T-helper 1 cell treated with Interleukin-12 subunit alpha and Interleukin-12 subunit beta and Interleukin-4 antibody, amounts not matched to agents 30 μg/mL and 1 μg/mL, for 36 hours (primary cell): Measurements from ENCODE around the gene ZBTB17.
"Not testable (repeated sequence)": the region's sequence is repeated elsewhere in the genome, so short reads cannot be mapped to it uniquely, and the experiment has no call there.

ENCODE experiments used
- H3K27ac Mint-ChIP-seq: one replicate; pipeline ENCODE4 v1.8.0; 2021; ENCODE audit warnings: mild to moderate bottlenecking, mixed read lengths
- H3K27me3 Mint-ChIP-seq: one replicate; pipeline ENCODE4 v1.8.0; 2021; ENCODE audit warnings: low read depth, mixed read lengths
- H3K36me3 Mint-ChIP-seq: one replicate; pipeline ENCODE4 v1.8.0; 2021; ENCODE audit warnings: low read depth, mixed read lengths
- H3K4me1 Mint-ChIP-seq: one replicate; pipeline ENCODE4 v1.8.0; 2021; ENCODE audit warnings: low read depth, mixed read lengths
- H3K4me3 Mint-ChIP-seq: one replicate; pipeline ENCODE4 v1.8.0; 2021; ENCODE audit warnings: mild to moderate bottlenecking, moderate library complexity, mixed read lengths
- H3K9me3 Mint-ChIP-seq: one replicate; pipeline ENCODE4 v1.8.0; 2021; ENCODE audit warnings: mixed read lengths

Gene ZBTB17

GRCh38 chr1:16001274-16001673 is 25.4 kb upstream of the ZBTB17 start:
- H3K36me3 Mint-ChIP-seq, H3K27ac Mint-ChIP-seq: not testable (repeated sequence)

GRCh38 chr1:15998929-15999328 is 23.0 kb upstream of the ZBTB17 start:
- Mint-ChIP-seq H3K27me3 (peaks cover 3% of the 10 kb centered on the region), H3K4me3 (no peak overlapping the region), H3K27ac (no peak overlapping the region), H3K36me3 (no peaks in the 10 kb centered on the region), H3K4me1 (no peaks in the 10 kb centered on the region), H3K9me3 (no peaks in the 10 kb centered on the region)

More at GRCh38 chr1:16001274-16001673, 25.4 kb upstream of the ZBTB17 start:
- H3K9me3 Mint-ChIP-seq, H3K4me3 Mint-ChIP-seq, H3K4me1 Mint-ChIP-seq, H3K27me3 Mint-ChIP-seq: not testable (repeated sequence)

GRCh38 chr1:15997637-15998280 is 21.9 kb upstream of the ZBTB17 start:
- Mint-ChIP-seq H3K9me3 (no peaks in the 10 kb centered on the region), H3K36me3 (no peaks in the 10 kb centered on the region), H3K27ac (no peak overlapping the region), H3K4me1 (no peaks in the 10 kb centered on the region), H3K4me3 (no peak overlapping the region), H3K27me3 (peaks cover 3% of the 10 kb centered on the region)

GRCh38 chr1:15997076-15997585 is 21.2 kb upstream of the ZBTB17 start:
- H3K4me3 Mint-ChIP-seq = no peak overlapping the region
- no peaks in the 10 kb centered on the region for H3K9me3 Mint-ChIP-seq
- H3K27me3 Mint-ChIP-seq = peaks cover 3% of the 10 kb centered on the region
- H3K36me3 Mint-ChIP-seq = no peaks in the 10 kb centered on the region
- no peak overlapping the region for H3K27ac Mint-ChIP-seq
- H3K4me1 Mint-ChIP-seq = no peaks in the 10 kb centered on the region

- H3K27me3 Mint-ChIP-seq = peaks cover 3% of the 10 kb centered on the region
- H3K4me1 Mint-ChIP-seq = no peaks in the 10 kb centered on the region
- no peaks in the 10 kb centered on the region for H3K9me3 Mint-ChIP-seq
- H3K4me3 Mint-ChIP-seq = no peak overlapping the region
- no peak overlapping the region for H3K27ac Mint-ChIP-seq
- H3K36me3 Mint-ChIP-seq = no peaks in the 10 kb centered on the region
These were observed 18.9 kb upstream of the ZBTB17 start for GRCh38 chr1:15994590-15995351.

- H3K9me3 Mint-ChIP-seq = no peaks in the 10 kb centered on the region
- no peaks in the 10 kb centered on the region for H3K36me3 Mint-ChIP-seq
- no peak overlapping the region for H3K27ac Mint-ChIP-seq
- H3K4me3 Mint-ChIP-seq = no peak overlapping the region
- no peaks in the 10 kb centered on the region for H3K4me1 Mint-ChIP-seq
- H3K27me3 Mint-ChIP-seq = peaks cover 3% of the 10 kb centered on the region
These were observed 18.2 kb upstream of the ZBTB17 start for GRCh38 chr1:15994081-15994480.

GRCh38 chr1:15993666-15994065 is 17.8 kb upstream of the ZBTB17 start:
- Mint-ChIP-seq H3K4me3 (no peak overlapping the region), H3K4me1 (no peaks in the 10 kb centered on the region), H3K27me3 (peaks cover 2% of the 10 kb centered on the region), H3K36me3 (no peaks in the 10 kb centered on the region), H3K9me3 (no peaks in the 10 kb centered on the region), H3K27ac (no peak overlapping the region)

GRCh38 chr1:15992582-15993500 is 16.9 kb upstream of the ZBTB17 start:
- H3K4me1 Mint-ChIP-seq = no peaks in the 10 kb centered on the region
- H3K4me3 Mint-ChIP-seq = no peak overlapping the region
- H3K36me3 Mint-ChIP-seq = no peaks in the 10 kb centered on the region
- H3K27me3 Mint-ChIP-seq = no peaks in the 10 kb centered on the region
- no peaks in the 10 kb centered on the region for H3K9me3 Mint-ChIP-seq
- H3K27ac Mint-ChIP-seq = no peak overlapping the region

GRCh38 chr1:15992187-15992553 is 16.3 kb upstream of the ZBTB17 start:
- H3K36me3 Mint-ChIP-seq = no peaks in the 10 kb centered on the region
- no peaks in the 10 kb centered on the region for H3K4me1 Mint-ChIP-seq
- no peak overlapping the region for H3K27ac Mint-ChIP-seq
- no peaks in the 10 kb centered on the region for H3K27me3 Mint-ChIP-seq
- no peaks in the 10 kb centered on the region for H3K9me3 Mint-ChIP-seq
- no peak overlapping the region for H3K4me3 Mint-ChIP-seq

GRCh38 chr1:15991427-15992186 is 15.7 kb upstream of the ZBTB17 start:
- no peaks in the 10 kb centered on the region for H3K9me3 Mint-ChIP-seq
- H3K27ac Mint-ChIP-seq = no peak overlapping the region
- H3K4me1 Mint-ChIP-seq = no peaks in the 10 kb centered on the region
- no peaks in the 10 kb centered on the region for H3K27me3 Mint-ChIP-seq
- H3K36me3 Mint-ChIP-seq = no peaks in the 10 kb centered on the region
- no peak overlapping the region for H3K4me3 Mint-ChIP-seq

GRCh38 chr1:15989776-15990175 is 13.9 kb upstream of the ZBTB17 start:
- no peaks in the 10 kb centered on the region for H3K36me3 Mint-ChIP-seq
- no peaks in the 10 kb centered on the region for H3K9me3 Mint-ChIP-seq
- H3K4me3 Mint-ChIP-seq = no peak overlapping the region
- H3K27ac Mint-ChIP-seq = no peak overlapping the region
- no peaks in the 10 kb centered on the region for H3K27me3 Mint-ChIP-seq
- no peaks in the 10 kb centered on the region for H3K4me1 Mint-ChIP-seq

GRCh38 chr1:15988856-15989736 is 13.2 kb upstream of the ZBTB17 start:
- no peaks in the 10 kb centered on the region for H3K36me3 Mint-ChIP-seq
- no peaks in the 10 kb centered on the region for H3K4me1 Mint-ChIP-seq
- H3K4me3 Mint-ChIP-seq = no peak overlapping the region
- H3K27ac Mint-ChIP-seq = no peak overlapping the region
- H3K9me3 Mint-ChIP-seq = no peaks in the 10 kb centered on the region
- no peaks in the 10 kb centered on the region for H3K27me3 Mint-ChIP-seq

- H3K36me3 Mint-ChIP-seq = no peaks in the 10 kb centered on the region
- no peak overlapping the region for H3K4me3 Mint-ChIP-seq
- H3K27ac Mint-ChIP-seq = no peak overlapping the region
These were observed 9.9 kb upstream of the ZBTB17 start for GRCh38 chr1:15985611-15986297.

More at GRCh38 chr1:15985611-15986297, 9.9 kb upstream of the ZBTB17 start:
- Mint-ChIP-seq H3K4me1 (no peaks in the 10 kb centered on the region), H3K27me3 (no peaks in the 10 kb centered on the region), H3K9me3 (no peaks in the 10 kb centered on the region)
